ENCODE measurements around the gene GOLGA6L9.
"Not testable (repeated sequence)": the region's sequence is repeated elsewhere in the genome, so short reads cannot be mapped to it uniquely, and the experiment has no call there.

GOLGA6L9 gene, protein sequence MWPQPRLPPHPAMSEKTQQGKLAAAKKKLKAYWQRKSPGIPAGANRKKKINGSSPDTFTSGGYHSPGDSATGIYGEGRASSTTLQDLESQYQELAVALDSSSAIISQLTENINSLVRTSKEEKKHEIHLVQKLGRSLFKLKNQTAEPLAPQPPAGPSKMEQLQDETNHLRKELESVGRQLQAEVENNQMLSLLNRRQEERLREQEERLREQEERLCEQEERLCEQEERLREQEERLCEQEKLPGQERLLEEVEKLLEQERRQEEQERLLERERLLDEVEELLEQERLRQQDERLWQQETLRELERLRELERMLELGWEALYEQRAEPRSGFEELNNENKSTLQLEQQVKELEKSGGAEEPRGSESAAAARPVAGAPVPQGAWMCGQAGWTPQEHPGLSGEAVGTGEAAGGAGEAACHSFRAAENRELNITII

DNA sequence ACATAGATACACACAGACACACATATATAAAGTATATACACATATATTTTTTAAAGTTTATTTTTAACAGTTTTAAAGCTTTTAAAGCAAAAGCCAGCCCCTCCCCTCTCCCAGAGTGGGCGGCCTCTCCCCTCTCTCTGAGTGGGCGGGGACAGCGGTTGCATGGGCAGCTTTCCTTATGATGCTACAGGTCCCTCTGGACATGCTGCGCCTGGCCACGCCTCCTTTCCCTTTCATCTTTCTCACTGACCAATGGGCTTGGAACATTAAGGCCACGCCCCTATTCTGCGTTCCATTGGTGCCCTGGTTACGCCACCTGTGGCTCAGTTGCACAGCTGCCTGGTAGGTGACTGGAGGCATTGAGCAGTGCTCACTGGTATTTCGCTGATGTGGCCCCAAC, at the start of gene GOLGA6L9:
GOLGA6L9 (plus strand) TSS at position 124 of the 400 bp plus-strand sequence; CDS start at position 388, 264 bp downstream.
- not testable (repeated sequence) for DNase-seq

DNA sequence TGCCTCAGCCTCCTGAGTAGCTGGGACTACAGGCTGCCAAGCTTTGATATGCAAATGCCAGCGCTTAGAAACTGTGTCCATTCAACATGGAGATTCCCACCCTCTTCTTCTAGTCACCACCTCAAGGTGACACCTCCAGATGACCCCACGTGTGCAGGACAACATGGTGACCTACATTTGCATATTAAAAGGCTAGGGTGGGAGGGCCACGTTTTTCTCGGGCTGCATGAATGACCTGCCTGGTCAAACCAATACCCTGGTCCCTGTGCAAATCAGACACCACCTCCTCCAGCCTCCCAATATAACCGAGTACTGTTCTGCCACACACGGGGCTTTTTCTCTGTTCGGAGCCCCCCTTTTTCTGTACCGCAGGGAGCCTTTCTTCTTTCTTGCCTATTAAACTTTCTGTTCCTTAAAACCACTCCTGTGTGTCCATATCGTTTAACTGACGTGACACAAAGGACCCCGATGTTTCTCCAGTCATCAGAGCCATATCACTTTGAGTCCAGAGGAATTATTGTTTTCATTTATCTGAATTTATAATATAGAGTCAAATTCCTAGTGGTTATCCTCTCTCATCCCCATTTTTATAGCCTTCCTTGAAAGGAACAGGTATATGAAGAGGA, 48.2 kb upstream of the GOLGA6L9 start:
- not testable (repeated sequence) for DNase-seq

DNA sequence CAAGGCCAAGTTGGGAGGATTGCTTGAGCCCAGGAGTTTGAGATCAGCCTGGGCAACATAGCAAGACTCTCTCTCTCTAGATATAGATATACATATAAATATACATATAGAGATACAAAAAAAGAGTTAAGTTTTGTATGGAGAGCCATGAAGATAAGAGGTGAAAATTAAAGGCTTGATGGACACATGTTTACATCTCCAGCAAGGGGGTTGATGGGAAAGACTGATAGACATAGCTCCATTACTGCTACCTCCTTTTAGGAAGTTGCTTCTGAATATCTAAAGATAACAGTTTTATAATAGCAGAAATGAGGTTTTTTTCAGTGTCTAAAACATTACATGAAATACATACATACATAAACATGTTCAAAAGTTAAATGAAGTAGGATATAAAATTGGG, 42.4 kb upstream of the GOLGA6L9 start:
- DNase-seq: not testable (repeated sequence)

DNA sequence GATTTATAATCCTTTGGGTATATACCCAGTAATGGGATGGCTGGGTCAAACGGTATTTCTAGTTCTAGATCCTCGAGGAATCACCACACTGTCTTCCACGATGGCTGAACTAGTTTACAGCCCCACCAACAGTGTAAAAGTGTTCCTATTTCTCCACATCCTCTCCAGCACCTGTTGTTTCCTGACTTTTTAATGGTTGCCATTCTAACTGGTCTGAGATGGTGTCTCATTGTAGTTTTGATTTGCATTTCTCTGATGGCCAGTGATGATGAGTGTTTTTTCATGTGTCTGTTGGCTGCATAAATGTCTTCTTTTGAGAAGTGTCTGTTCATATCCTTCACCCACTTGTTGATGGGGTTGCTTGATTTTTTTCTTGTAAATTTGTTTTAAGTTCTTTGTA, 39.5 kb upstream of the GOLGA6L9 start:
- not testable (repeated sequence) for DNase-seq

- not testable (repeated sequence) for DNase-seq
Observed at GRCh38 chr15:82392077-82392476, 37.5 kb upstream of the GOLGA6L9 start.

DNA sequence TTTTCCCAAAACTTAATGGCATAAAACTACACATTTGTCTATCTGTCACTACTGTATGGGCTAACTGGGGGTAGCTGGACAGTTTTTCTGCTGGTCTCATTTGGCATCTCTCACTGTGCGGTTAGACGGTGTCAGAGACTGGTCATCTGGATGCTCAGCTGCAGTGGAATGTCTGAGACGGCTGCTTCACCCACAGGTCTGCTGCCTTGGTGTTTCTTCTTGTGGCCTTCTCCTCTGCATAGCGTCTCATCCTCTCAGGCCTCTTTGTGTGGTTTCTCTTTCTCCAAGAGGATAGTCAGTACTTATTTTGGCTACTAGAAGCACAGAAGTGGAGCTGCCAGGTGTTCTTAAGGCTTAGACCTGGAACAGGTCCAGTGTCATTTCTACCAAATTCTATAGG, 35.9 kb upstream of the GOLGA6L9 start:
- no peak for DNase-seq

- DNase-seq: not testable (repeated sequence)
Observed at GRCh38 chr15:82395788-82396187, 33.8 kb upstream of the GOLGA6L9 start.

- DNase-seq: no peak
Observed at GRCh38 chr15:82397817-82398216, 31.8 kb upstream of the GOLGA6L9 start.

GRCh38 chr15:82398785-82399184, 30.8 kb upstream of the GOLGA6L9 start:
- no peak for DNase-seq

DNA sequence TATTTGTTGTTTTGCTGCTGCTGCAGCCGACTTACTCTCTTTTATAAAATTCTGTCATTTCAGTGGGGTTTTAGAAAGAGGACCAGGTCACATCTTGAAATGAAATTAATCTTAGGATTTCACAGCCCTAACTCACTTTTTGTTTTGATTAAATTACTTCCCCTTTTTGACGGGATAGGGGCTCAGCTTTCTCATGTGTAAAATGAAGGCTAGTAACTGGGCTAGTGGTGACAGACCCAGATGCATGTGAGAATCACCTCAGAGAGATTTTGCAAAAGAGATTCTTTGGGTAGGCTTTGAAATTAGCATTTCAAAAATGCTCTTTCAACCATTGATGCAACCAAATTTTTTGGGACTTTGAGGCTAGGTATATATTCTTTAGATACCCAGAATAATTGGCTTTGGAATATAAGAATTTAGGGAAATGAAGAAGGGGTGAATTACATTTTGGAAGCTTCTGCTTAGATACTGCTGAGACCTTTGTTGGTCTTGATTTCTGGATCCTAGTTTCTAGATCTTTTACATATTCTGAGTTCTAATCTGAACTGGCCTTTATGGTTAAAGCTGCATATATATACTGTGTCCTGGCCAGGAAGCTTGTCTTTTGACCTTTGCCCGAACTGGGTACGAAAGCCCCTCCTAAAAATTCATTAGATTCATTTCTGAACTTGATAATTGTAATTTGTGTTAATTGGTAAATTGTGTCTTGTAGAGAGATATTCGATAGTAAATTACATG, 30.1 kb upstream of the GOLGA6L9 start:
- not testable (repeated sequence) for DNase-seq

- not testable (repeated sequence) for DNase-seq
Observed at GRCh38 chr15:82401918-82402317, 27.7 kb upstream of the GOLGA6L9 start.

GRCh38 chr15:82402341-82402740, 27.3 kb upstream of the GOLGA6L9 start:
- DNase-seq: not testable (repeated sequence)

GRCh38 chr15:82406211-82406610, 23.4 kb upstream of the GOLGA6L9 start:
- not testable (repeated sequence) for DNase-seq

DNA sequence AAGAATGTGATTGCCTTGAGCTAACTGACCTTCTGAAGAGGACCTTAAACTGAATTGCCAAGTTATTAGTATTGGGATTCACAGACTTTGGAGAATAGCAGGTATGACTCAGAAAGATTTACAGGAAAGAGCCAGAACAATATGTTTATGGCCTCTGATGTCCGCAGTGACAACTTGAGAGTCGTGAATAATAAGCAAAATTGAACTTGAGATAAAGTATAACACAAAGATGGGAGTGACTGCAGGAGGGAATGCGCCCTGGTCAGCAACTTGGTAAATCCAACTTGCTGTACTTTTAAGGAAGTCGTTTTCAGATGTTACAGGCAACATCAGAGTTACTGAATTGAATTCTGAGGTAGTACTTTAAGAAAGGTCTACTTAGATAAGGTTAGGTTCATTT, 19.3 kb upstream of the GOLGA6L9 start:
- DNase-seq: not testable (repeated sequence)

DNA sequence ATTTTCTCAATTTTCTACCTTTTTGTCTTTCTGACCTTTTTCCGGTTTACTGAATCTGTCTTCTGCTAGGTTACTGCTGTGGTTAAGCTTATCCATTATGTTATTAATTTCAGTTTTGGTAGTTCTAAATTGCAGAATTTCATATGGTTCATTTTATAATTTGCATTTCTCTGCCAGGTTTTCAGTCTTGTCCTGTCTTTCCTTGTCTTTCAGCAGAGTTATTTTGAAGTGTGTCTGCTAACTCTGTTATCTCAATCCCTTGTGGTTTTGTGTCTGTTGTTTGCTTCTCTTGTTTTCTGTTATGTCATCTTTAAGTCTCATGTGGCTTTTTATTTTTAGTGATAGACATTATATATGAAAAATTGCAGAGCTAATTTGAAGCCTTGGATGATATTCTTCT, 18.0 kb upstream of the GOLGA6L9 start:
- DNase-seq: not testable (repeated sequence)

GRCh38 chr15:82414525-82415191, 15.0 kb upstream of the GOLGA6L9 start:
- not testable (repeated sequence) for DNase-seq

DNA sequence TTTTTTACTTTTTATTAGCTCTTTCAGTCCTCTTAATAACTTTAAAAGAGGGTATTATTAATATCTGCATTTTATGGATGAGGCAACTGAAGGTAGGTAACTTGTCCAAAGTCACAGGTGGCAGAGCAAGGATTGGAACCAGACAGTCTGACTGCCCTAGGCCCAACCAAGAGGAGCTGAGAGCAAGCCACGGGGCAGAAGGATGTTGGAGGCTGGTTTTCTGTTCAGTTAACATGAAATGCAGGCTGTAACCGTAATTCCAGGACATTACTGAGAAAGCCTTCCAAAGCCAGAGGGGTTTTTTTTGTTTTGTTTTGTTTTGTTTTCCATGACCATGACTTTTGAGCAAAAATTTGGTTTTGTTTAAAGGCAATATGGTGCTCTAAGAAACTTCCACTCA, 9.1 kb upstream of the GOLGA6L9 start:
- not testable (repeated sequence) for DNase-seq

- DNase-seq: not testable (repeated sequence)
Observed at GRCh38 chr15:82420966-82421365, 8.7 kb upstream of the GOLGA6L9 start.

GRCh38 chr15:82427117-82427516, 2.5 kb upstream of the GOLGA6L9 start:
- not testable (repeated sequence) for DNase-seq

DNA sequence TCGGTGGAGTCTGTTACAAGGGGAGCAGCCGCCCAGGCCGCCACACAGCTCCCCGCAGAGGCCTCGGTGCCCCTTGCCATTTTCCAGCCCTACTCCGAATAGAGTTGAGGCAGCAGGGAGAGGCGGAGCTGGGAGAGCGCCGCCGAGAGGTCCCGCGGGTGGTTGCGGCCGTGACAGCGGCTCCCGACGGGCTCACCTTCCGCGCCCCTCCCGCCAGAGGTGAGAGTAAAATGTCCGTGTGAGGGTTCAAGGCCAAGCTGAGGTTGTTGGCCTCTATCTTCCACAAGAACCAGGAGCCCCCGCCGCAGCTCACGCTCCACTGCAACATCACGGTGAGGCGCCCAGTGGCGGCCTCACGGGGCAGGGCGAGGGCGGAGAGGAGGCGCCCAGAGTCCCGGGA, 15.8 kb downstream of the GOLGA6L9 start:
- not testable (repeated sequence) for DNase-seq

DNA sequence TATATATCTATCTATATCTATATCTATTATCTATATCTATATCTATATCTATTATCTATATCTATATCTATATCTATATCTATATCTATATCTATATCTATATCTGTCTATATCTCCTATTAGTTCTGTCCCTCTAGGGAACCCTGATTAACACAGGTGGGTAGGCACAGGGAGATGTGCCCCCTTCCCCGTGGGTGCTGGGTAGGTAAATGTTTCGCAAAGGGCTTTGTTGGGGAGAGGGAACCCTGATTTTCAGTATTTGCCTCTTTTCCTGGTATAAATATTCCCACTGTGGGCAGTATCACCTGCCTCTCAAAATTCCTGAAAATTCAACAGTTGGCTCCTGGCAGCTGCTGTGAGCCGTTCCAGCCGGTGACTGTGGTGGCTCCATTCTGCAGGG, 27.7 kb downstream of the GOLGA6L9 start:
- DNase-seq: not testable (repeated sequence)

DNA sequence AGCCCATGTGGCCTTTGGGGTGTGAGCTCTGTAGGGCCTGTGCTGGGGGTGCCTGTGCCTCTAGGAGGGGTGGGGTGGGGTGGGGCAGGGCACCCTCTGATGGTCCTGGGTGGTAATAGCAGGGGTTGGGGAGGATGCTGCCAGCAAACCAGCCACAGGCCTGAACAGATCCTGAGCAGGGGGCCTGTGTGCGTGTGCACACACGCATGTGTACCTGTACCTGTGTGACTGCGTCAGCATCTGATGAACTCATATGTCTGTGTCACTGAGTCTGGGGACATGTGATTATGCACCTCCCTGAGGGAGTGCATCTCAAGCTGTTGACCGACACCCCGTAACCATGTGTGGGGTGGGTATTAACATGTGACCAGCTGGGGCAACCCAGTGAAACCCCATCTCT, 36.0 kb downstream of the GOLGA6L9 start:
- DNase-seq: not testable (repeated sequence)

- not testable (repeated sequence) for DNase-seq
Observed at GRCh38 chr15:82468205-82468604, 38.6 kb downstream of the GOLGA6L9 start.
